Right renal cortex interstitium (tissue), 3 donors: ENCODE data around the gene GPATCH1. TPM values are rescaled to one million over a fixed set of nuclear protein-coding genes. Genes with fewer than 3 reads are reported as not detected.
A peak's percentile ranks its signal among the peaks of the same experiment; 100 is the strongest.
"Not testable (repeated sequence)": the region's sequence is repeated elsewhere in the genome, so short reads cannot be mapped to it uniquely, and the experiment has no call there.

Experiments used
- DNase-seq, 3 donors: peaks; one replicate each; pipeline ENCODE4 v3.0.0-alpha.2; 2013; ENCODE audit warnings: low read depth in 3 of 3, low spot score in 2 of 3
- polyA plus RNA-seq, 3 donors: library from polyadenylated mRNA; unstranded; fragments of 120-200 nt; gene quantifications; one replicate each; pipeline ENCODE4 v1.2.1, GENCODE V29; 2013; ENCODE audit not compliant: insufficient read length in 3 of 3

The GPATCH1 gene, protein sequence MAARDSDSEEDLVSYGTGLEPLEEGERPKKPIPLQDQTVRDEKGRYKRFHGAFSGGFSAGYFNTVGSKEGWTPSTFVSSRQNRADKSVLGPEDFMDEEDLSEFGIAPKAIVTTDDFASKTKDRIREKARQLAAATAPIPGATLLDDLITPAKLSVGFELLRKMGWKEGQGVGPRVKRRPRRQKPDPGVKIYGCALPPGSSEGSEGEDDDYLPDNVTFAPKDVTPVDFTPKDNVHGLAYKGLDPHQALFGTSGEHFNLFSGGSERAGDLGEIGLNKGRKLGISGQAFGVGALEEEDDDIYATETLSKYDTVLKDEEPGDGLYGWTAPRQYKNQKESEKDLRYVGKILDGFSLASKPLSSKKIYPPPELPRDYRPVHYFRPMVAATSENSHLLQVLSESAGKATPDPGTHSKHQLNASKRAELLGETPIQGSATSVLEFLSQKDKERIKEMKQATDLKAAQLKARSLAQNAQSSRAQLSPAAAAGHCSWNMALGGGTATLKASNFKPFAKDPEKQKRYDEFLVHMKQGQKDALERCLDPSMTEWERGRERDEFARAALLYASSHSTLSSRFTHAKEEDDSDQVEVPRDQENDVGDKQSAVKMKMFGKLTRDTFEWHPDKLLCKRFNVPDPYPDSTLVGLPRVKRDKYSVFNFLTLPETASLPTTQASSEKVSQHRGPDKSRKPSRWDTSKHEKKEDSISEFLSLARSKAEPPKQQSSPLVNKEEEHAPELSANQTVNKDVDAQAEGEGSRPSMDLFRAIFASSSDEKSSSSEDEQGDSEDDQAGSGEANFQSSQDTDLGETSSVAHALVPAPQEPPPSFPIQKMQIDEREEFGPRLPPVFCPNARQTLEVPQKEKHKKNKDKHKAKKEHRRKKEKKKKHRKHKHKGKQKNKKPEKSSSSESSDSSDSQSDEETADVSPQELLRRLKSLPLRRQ
- 10 to 100 TPM; 12.4 to 13.2 (median 12.7) TPM for polyA plus RNA-seq

DNA sequence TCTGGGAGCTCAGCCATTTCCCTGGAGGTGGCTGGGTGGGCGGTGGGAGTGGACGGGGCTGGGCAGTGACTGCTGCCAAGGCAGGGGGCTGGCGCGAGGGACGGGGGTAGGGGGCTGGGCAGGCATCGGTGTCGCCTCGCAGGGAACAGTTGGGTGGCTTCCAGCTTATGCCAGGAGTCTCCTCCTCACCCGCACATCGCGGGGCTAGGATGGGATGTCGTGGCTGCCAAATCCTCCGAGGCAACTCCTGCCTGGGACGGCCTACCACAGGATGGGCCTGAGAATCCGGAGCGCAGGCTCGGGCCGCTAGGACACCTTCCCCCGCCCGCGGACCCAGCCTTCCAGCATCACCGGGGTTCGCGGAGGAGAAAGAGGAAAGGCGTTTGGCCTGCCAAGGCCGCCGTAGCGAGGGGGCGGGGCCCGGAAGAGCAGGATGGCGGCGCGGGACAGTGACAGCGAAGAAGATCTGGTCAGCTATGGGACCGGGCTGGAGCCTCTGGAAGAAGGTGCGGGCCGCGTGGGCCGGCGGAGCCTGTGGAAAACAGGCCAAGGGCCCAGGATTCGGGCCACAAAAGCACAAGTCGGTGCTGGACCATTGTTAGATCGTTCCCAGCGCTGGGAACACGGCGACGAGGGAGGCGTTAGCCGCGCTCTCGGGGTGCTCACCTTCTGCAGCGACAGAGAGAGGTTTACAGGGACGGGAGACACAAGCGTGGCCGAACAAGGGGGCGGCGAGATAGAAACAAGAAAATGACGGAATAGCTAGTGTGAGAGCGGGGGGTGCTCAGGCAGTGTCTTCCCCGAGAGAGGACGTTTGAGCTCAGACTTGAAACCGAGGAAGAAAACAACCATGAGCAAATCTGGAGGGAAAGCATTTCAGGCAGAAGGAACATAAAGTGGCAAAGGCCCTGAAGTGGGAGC is at the start of gene GPATCH1:
GPATCH1 (plus strand) TSS at position 421 of the 921 bp plus-strand sequence; CDS start at position 434, 13 bp downstream.
- peak in 1 of 3 donors; percentile 70 for DNase-seq

DNA sequence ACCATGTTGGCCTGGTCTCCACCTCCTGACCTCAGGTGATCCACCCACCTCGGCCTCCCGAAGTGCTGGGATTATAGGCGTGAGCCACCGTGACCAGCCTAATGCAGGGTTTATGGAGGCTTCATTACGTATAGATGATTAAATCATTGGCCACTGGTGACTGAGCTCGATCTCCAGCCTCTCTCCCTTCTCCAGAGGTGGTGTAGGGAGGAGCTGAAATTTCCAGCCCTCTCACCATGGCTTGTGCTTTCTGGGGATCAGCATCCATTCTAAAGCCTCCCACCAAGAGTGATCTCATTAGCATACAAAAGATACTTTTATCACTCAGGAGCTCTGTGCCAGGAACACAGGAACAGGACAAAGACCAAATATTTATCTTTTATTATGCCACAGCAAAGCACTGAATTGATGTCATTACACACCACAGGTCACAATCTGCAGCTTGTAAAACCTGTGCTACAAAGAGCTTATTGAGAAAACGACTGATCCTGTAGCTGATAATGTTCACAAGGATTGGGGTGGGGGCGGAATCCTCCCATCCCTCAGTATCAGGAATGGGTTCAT is 48.7 kb upstream of the GPATCH1 start:
- no peak for DNase-seq

DNA sequence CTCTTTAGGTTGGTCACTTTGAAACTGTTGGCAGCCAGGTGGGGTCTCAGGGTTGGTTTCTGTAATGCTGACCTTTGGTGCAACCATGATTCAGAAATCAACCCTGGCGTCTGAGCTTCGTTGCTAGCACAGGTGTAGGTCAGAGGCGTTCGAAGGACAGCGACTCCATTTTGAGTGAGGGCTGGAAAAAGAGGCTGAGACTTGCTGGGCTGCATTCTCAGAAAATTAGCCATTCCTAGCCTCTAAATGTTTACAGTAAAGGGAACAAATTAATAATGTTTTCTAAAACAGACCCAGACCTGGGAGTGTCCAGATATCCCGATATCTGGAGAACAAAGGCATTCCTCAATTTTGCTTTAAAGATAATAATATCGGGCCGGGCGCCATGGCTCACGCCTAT is 45.5 kb upstream of the GPATCH1 start:
- DNase-seq: no peak

DNA sequence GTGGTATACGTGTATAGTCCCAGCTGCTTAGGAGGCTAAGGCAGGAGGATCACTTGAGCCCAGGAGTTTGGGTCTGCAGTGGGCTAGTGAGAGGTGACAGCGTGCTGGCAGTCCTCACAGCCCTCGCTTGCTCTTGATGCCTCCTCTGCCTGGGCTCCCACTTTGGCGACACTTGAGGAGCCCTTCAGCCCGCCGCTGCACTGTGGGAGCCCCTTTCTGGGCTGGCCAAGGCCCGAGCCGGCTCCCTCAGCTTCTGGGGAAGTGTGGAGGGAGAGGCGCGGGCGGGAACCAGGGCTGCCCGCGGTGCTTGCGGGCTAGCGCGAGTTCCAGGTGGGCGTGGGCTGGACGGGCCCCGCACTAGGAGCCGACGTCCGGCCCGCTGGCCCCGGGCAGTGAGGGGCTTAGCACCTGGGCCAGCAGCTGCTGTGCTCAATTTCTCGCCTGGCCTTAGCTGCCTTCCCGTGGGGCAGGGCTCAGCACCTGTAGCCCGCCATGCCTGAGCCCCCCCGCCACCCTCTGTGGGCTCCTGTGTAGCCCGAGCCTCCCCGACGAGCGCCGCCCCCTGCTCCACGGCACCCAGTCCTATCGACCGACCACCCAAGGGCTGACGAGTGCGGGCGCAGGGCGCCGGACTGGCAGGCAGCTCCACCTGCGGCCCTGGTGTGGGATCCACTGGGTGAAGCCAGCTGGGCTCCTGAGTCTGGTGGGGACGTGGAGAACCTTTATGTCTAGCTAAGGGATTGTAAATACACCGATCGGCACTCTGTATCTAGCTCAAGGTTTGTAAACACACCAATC is 44.4 kb upstream of the GPATCH1 start:
- DNase-seq: not testable (repeated sequence)

DNA sequence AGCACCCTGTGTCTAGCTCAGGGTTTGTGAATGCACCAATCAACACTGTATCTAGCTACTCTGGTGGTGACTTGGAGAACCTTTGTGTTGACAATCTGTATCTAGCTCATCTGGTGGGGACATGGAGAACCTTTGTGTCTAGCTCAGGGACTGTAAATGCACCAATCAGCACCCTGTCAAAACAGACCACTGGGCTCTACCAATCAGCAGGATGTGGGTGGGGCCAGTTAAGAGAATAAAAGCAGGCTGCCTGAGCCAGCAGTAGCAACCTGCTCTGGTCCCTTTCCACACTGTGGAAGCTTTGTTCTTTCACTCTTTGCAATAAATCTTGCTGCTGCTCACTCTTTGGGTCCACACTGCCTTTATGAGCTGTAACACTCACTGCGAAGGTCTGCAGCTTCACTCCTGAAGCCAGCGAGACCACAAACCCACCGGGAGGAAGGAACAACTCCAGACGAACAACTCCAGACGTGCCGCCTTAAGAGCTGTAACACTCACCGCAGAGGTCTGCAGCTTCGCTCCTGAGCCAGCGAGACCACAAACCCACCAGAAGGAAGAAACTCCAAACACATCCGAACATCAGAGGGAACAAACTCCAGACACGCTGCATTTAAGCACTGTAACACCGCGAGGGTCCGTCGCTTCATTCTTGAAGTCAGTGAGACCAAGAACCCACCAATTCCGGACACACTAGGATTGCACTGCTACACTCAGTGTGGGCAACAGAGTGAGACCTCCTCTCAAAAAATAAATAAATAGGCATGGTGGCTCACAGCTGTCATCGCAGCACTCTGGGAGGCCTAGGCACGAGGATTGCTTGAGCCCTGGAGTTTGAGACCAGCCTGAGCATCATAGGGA is 43.6 kb upstream of the GPATCH1 start:
- not testable (repeated sequence) for DNase-seq

DNA sequence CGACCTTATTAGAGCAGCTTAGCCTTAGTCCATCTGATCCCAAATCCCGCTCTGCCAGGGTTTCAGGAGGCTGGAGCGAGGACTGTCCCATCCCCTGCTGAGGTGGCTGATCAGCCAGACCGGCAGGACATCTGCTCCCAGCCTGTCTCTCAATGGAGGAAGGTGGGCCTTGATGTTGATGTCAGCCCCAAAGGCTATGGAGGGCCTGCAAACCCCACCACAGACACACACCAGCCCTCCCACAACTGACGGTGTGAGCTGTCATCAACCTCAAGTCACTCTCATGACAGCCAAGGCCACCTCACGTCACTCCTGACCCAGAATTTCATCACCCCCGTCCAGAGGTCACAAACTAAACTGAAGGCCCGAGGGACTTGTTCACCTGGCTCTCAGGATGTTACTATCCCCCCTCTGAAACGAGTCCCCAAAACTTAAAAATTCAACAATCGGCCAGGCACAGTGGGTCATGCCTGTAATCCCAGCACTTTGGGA is 41.8 kb upstream of the GPATCH1 start:
- DNase-seq: no peak

DNA sequence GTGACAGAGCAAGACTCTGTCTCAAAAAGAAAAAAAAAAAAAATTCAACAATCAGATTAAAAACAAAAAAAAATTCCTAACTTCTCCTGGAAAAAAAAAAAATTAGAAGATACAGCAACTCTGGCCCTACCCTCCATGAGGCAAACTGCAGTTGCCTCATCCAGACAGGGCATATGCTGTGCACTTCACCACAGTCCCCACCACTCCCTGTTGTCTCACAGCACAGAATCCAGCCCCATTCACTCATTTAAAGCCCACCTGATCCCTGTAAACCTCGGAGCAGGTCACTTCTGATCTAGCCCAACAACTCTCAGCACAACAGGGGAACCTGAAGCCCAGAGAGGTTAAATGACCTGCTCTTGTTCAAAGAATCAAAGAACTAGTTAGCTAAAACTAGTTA is 41.2 kb upstream of the GPATCH1 start:
- DNase-seq: no peak

DNA sequence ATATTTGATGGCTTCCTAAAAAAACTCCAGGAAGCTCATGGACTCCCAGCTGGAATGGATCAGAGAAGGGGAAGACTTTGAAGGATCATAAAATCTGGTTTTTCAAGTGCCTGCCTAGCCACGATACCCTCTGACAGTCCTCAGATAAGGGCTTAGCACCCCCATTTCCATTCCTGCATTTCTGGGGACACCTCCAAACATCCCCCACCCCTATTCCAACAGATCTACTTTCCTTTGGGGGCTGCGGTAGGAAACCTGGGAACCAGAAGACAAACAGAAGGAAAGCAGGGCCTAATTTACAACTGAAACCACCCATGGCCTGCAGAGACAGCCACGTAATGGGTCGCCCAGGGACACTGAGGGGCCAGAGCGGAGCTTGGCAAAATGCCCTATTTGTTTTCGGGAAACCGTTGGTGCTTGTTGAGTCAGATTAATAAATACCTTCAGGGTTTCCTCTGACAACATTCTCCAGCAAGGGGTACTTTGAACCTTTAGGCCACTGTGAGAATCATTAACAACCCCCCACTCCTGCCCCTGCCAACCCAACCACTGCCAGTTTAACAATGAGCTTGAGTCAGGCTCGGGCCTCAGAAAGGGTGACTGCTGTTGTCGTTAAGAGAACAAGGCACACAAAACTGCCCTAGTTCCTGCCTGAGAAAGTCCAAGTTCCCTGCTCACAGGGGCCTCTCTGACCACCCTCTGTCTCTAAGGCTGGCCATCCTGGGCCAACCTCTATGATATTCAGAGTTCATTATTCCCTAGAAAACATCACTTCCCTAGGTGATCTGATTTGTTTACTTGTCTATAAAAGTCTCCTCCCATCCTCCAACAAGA is 39.8 kb upstream of the GPATCH1 start:
- DNase-seq: peak; percentile 60 to 76 (median 69)

DNA sequence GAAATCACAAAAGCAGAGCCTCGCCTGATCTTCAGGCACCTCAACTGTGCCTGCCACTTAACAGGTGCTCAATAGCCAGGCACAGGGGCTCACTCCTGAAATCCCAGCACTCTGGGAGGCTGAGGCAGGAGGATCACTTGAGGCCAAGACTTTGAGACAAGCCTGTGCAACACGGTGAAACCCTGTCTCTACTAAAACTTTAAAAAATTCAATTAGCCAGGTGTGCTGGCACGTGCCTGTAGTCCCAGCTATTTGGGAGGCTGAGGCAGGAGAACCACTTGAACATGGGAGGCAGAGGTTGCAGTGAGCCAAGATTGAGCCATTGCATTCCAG is 39.2 kb upstream of the GPATCH1 start:
- DNase-seq: not testable (repeated sequence)

DNA sequence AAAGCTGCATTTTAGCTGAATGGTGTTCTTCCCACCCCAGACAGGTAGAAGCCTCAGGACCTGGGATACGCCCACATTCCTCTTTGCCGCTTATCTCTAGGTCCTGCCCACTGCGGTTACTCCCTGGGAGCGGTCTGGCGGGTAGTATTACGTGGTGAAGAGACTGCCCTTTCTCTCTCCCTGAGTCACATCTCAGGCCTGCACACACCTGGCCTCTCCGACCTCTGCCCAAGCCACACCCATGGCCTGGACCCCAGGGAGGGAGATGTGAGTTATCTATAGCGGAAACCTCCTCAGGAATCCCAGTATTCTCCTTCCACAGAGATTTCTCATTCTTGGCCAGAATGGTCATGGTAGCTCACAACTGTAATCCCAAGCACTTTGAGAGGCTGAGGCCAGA is 33.6 kb upstream of the GPATCH1 start:
- DNase-seq: no peak

DNA sequence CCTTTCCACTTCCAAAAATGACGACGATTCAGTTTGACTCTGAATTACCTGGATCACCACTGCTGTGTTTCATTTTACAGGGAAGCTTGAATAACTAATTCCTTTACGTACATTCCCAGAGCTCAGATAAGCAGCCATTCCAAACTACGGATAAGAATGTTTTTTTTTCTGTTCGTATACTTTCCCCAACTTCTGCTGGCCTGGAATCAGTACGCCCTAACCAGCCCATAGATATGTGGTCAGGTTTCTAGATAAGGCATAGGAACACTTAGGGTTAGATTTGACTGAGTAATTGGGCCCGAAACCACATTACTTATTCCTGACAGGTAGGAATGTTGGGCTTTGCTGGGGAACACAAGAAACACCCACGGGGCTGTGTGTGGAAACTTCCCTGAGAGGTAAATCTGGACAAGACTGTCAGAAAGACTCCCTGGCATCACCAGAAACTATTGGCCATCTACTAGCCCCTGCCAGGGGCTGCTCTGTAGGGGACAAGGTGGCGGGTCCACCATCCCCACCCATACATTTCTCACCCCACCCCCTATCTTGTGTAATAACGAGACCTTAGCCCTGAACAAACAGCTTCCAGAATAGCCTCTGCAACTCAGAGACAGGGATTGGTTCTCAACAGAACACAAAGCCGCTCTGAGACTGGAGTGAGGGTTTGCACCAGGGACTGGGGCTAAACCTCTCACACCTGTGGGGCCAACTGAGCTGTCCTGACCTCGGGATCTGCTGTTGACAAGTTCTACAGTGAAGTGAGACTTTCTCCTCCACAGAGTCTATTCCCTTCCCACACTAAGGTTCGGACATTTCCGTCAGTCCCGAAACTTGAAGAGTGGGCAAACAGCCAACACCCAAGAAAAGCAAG is 31.9 kb upstream of the GPATCH1 start:
- no peak for DNase-seq

DNA sequence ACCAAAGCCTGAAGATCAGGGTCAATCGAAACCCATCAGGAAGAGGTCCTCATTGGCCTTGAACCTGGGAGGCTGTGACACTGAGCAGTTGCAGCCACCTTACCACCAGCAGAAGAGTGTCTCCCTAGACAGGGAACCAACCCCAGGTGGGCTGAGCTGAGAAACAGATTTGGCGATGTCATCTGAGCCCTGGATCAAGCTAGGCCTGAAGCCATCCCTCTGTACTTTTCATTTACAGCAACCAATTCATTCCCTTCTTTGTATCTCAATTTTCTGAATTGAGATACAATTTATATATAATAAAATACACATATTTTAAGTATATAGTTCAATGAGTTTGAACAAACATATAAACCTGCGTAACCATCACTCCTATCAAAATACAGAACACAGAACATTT is 30.9 kb upstream of the GPATCH1 start:
- DNase-seq: no peak

DNA sequence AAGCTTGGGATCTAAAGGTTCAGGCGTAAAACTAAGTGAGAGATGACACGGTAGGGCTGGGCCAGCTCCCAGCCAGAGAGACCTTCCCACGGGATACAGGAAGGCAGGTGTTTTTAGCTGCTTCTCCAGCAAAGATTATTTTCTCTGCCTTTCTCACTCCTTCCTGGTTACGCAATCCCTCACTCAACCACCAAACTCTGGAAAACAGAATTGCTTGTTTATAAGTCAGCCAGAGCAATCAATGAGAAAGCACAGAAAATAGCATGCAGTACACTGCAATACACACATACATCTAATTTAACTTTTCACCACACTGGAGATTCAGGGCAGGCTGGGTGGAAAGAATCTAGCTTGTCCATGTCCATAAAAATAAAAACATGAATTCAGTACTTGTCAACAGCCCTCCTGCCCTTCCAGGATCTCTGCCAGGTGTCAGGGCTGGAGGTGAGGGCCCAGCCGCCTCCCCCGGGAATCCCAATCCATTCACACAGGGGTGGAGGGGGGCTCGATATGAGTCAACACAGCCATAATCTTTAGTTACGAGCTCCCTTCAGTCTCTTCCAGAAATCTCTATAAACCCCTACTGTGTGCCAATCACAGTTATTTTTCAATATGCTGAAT is 28.5 kb upstream of the GPATCH1 start:
- no peak for DNase-seq

DNA sequence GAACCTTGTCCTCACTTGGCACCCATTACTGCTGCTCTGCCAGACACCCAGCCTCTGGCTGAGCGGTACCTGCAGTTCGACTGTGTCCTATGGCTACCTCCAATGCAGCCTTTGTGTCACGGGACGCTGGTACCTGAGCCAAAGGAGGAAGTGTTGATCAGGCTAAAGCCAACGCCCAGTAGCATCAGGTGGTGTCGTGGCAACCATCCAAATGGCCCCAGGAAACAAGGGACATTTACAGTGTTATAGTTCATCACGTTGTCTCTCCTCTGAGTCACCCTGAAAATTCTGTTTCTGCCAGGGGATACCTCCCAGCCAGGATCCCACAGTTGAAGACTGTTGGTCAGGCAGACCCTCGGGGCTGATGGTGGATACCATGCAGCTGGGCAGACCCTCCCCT is 26.4 kb upstream of the GPATCH1 start:
- no peak for DNase-seq

DNA sequence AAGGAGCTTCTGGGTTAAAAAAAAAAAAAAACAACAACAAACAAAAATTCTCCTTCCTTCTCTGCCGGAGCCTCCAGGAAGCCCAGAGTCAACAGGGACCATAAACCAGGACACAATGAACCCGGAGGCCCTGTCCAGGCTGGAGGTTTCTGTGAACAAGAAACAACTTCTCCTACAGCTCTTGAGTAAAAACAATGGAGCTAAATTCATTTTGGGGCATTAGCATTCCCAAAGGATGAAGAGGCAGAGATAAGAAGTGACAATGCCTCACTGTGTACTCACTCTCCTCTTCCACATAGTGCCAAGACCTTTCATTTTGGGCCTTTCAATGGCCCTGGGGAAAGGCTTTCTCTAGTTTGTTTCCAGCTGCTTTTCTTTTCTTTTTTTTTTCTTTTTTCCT is 25.3 kb upstream of the GPATCH1 start:
- no peak for DNase-seq

DNA sequence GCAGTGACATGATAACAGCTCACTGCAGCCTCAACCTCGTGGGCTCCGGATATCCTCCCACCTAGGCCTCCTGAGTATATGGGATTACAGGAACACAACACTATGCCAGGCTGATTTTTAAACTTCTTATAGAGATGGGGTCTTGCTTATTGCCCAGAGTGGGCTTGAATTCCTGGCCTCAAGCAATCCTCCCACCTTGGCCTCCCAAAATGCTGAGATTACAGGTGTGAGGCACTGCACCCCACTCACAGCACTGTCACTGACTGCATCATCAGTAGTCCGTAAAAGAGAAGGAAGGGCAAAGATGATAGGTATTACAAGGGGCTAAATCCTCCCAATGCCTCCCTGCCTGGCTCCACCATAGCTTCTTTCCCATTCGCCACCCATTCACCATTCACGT is 20.4 kb upstream of the GPATCH1 start:
- no peak for DNase-seq
